ENCODE results near the gene MUSTN1. TPM values are rescaled to one million over a fixed set of nuclear protein-coding genes. Genes with fewer than 3 reads are reported as not detected.

MUSTN1 gene
- total and polyA plus RNA-seq, 4 donors = 0.25 to 12.1 (median 3.9) TPM

- TF ChIP-seq, protein P1, sequence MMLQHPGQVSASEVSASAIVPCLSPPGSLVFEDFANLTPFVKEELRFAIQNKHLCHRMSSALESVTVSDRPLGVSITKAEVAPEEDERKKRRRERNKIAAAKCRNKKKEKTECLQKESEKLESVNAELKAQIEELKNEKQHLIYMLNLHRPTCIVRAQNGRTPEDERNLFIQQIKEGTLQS (IDR thresholded peaks at IDR 0.05) = no peak
- peak; percentile 22 to 25 for TF ChIP-seq RXRA (IDR thresholded peaks at IDR 0.05)
- Histone ChIP-seq H3K36me3 (ENCODE audit: control insufficient read depth in 4 of 4, insufficient read depth in 3 of 4, low read depth in 1 of 4, low read length in 3 of 4) (peaks cover 13 to 53% (median 37%) of the 10 kb centered on the region in 4 donors), H3K4me3 (ENCODE audit: low read depth in 1 of 3, low read length in 3 of 3) (no peak overlapping the region), H3K9ac (ENCODE audit: low read depth in 1 of 2, low read length in 2 of 2) (no peak overlapping the region), H3K9me3 (ENCODE audit: control insufficient read depth in 4 of 4, low read length in 3 of 4) (no peaks in the 10 kb centered on the region), H3K27me3 (ENCODE audit: control insufficient read depth in 4 of 4, insufficient read depth in 4 of 4, low read length in 3 of 4) (no peaks in the 10 kb centered on the region), H3K27ac (ENCODE audit: low read depth in 1 of 2, low read length in 2 of 2) (peak overlapping the region; percentile 4 to 36), H3K4me1 (ENCODE audit: control insufficient read depth in 4 of 4, insufficient read depth in 4 of 4, low read length in 3 of 4) (peaks cover 15 to 95% (median 79%) of the 10 kb centered on the region in 4 donors)
- WGBS = 56% methylated on average over 17 of the region's 17 CpGs
- DNase-seq (ENCODE audit: low spot score) = no peak
Measured at GRCh38 chr3:52787672-52788625, 46.9 kb downstream of the MUSTN1 start.

GRCh38 chr3:52787246-52787645 is 47.6 kb downstream of the MUSTN1 start:
- Histone ChIP-seq H3K36me3 (ENCODE audit: control insufficient read depth in 4 of 4, insufficient read depth in 3 of 4, low read depth in 1 of 4, low read length in 3 of 4) (peaks cover 13 to 59% (median 41%) of the 10 kb centered on the region in 4 donors), H3K27ac (ENCODE audit: low read depth in 1 of 2, low read length in 2 of 2) (peak overlapping the region; percentile 4 to 36), H3K4me1 (ENCODE audit: control insufficient read depth in 4 of 4, insufficient read depth in 4 of 4, low read length in 3 of 4) (peaks cover 14 to 95% (median 78%) of the 10 kb centered on the region in 4 donors), H3K9me3 (ENCODE audit: control insufficient read depth in 4 of 4, low read length in 3 of 4) (no peaks in the 10 kb centered on the region), H3K4me3 (ENCODE audit: low read depth in 1 of 3, low read length in 3 of 3) (no peak overlapping the region), H3K27me3 (ENCODE audit: control insufficient read depth in 4 of 4, insufficient read depth in 4 of 4, low read length in 3 of 4) (no peaks in the 10 kb centered on the region), H3K9ac (ENCODE audit: low read depth in 1 of 2, low read length in 2 of 2) (no peak overlapping the region)
- no peak for TF ChIP-seq FOXA2 (IDR thresholded peaks at IDR 0.05)
- TF ChIP-seq SP1 (IDR thresholded peaks at IDR 0.05) = no peak
- no peak for TF ChIP-seq ZBTB33 (IDR thresholded peaks at IDR 0.05)
- no peak for TF ChIP-seq FOXA1 (IDR thresholded peaks at IDR 0.05)
- TF ChIP-seq TAF1 (conservative IDR thresholded peaks at IDR 0.05) = no peak
- TF ChIP-seq EGR1 (IDR thresholded peaks at IDR 0.05; ENCODE audit: low read depth in 2 of 2) = no peak
- no peak for TF ChIP-seq GABPA (IDR thresholded peaks at IDR 0.05 in 1 of 2, conservative IDR thresholded peaks at IDR 0.05 in 1 of 2)
- no peak for TF ChIP-seq HNF4A (conservative IDR thresholded peaks at IDR 0.05)
- TF ChIP-seq NR2F2 (IDR thresholded peaks at IDR 0.05) = no peak
- TF ChIP-seq, protein P2, sequence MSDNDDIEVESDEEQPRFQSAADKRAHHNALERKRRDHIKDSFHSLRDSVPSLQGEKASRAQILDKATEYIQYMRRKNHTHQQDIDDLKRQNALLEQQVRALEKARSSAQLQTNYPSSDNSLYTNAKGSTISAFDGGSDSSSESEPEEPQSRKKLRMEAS (IDR thresholded peaks at IDR 0.05) = no peak
- no peak for TF ChIP-seq RXRA (IDR thresholded peaks at IDR 0.05)
- TF ChIP-seq HNF4G (IDR thresholded peaks at IDR 0.05) = no peak
- TF ChIP-seq REST (IDR thresholded peaks at IDR 0.05) = no peak
- no peak for TF ChIP-seq CTCF (IDR thresholded peaks at IDR 0.05; ENCODE audit: low read depth, low read length, missing input control)
- TF ChIP-seq RAD21 (IDR thresholded peaks at IDR 0.05) = no peak
- TF ChIP-seq YY1 (IDR thresholded peaks at IDR 0.05) = no peak
- TF ChIP-seq JUND (IDR thresholded peaks at IDR 0.05) = no peak
- TF ChIP-seq, protein P1 (IDR thresholded peaks at IDR 0.05) = no peak
- 86% methylated on average over 11 of the region's 11 CpGs for WGBS
- DNase-seq (ENCODE audit: low spot score) = no peak

All from liver (tissue), 9 donors.